ENCODE measurements around the gene MSN.

MSN gene

DNA sequence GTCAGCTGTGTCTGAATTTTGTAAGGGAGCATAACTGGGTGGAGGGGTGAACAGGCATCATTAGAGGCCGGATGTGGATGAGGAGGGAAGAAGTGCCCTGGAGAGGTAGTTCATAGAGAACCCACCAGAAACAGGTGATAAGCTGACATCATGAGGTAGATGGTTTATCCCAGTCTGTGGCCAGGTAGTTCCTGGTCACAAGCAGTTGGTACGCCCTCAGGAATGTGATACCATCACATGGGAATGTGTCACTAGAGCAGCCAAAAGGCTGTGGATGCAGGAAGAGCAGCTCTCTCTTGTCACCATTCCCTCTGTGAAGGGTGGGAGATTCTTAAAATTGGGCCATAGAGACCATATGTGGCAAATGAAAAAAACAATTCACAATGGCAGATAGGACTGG lies 21.9 kb downstream of the MSN start:
- Histone ChIP-seq H3K4me3 (ENCODE audit: insufficient read depth, low read depth, low read length) (no peak overlapping the region), H3K9me3 (ENCODE audit: control insufficient read depth, low read length) (no peaks in the 10 kb centered on the region), H3K36me3 (ENCODE audit: control insufficient read depth, insufficient read depth, low read length) (no peaks in the 10 kb centered on the region), H3K27me3 (ENCODE audit: control insufficient read depth, insufficient read depth, low read length, poor library complexity, severe bottlenecking) (no peaks in the 10 kb centered on the region), H3K4me1 (ENCODE audit: control insufficient read depth, insufficient read depth, low read length) (no peaks in the 10 kb centered on the region), H3K27ac (ENCODE audit: insufficient read depth, low read depth, low read length, poor library complexity, severe bottlenecking) (no peak overlapping the region)
- WGBS, 2 experiments, result 89 to 95% methylated on average over 2 of the region's 2 CpGs

DNA sequence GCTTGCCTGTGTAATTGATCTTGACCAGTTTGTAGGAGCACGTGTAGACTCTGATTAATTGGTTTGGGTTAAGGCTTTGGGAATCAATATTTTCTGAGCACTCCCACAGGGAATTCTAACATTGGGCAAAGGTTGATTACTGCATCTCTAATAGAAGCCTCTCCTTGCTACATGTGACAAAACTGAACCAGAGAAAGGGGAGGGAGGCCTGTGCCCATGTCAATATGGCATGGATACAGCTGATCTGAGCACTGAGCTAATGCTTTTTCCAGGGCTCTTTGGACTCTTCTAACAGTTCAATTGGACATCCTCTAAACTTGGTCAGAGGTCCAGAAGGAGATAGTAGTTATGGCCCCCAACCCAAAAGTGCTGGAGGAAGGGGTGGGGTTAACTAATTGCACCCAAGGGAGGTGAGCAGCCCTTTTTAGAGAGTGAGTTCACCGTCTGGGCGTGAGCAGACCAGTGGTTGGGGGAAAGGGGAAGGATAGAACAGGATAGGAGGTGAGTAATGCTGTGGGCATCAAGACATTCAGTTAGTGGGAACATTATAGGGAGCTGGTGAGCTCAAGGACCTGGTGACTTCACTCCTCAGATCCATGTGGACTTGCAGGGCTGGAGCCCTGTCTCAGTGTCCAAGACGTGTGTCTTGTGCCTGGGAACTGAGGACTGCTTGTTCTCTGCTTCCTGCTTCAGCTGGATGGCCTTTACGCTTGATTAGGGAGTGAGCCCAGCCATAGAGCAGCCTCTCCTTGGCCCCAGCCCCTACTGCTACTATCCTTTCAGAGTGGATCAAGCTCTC lies 22.8 kb downstream of the MSN start:
- no peak overlapping the region for H3K27ac ChIP-seq (ENCODE audit: insufficient read depth, low read depth, low read length, poor library complexity, severe bottlenecking)
- no peaks in the 10 kb centered on the region for H3K36me3 ChIP-seq (ENCODE audit: control insufficient read depth, insufficient read depth, low read length)
- H3K27me3 ChIP-seq (ENCODE audit: control insufficient read depth, insufficient read depth, low read length, poor library complexity, severe bottlenecking), result no peaks in the 10 kb centered on the region
- no peak overlapping the region for H3K4me3 ChIP-seq (ENCODE audit: insufficient read depth, low read depth, low read length)
- no peaks in the 10 kb centered on the region for H3K4me1 ChIP-seq (ENCODE audit: control insufficient read depth, insufficient read depth, low read length)
- no peaks in the 10 kb centered on the region for H3K9me3 ChIP-seq (ENCODE audit: control insufficient read depth, low read length)
- 92 to 95% methylated on average over 5 of the region's 5 CpGs for WGBS, 2 experiments

DNA sequence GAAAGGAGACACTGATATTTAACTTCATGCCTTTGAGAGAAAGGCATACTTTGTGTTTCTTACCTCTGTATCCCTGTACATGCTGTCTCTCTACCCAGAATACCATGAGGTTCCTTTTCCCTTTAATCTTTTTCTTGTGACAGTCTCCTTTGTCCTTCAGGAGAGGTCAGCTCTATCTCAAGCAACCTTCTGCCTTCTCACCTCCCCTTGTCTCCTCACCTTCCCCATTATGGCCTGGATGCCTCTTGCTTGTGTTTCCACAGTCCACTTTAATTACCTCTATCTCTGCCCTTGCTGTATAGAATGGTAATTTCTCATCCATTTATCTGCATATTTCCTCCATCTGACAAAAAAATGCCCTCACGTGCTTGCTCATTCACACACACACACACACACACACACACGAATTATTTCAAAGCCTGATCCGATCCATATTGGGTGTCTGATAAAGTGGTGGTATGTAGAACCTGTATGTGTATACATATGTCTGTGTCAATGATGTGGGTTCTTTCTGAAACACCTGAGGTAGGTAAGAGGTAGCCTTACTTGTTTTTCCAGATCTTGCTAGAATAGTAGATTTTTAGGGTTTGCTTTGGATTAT lies 28.5 kb downstream of the MSN start:
- Histone ChIP-seq H3K9me3 (ENCODE audit: control insufficient read depth, low read length) (no peaks in the 10 kb centered on the region), H3K36me3 (ENCODE audit: control insufficient read depth, insufficient read depth, low read length) (no peaks in the 10 kb centered on the region), H3K27ac (ENCODE audit: insufficient read depth, low read depth, low read length, poor library complexity, severe bottlenecking) (no peak overlapping the region), H3K4me3 (ENCODE audit: insufficient read depth, low read depth, low read length) (no peak overlapping the region), H3K4me1 (ENCODE audit: control insufficient read depth, insufficient read depth, low read length) (no peaks in the 10 kb centered on the region), H3K27me3 (ENCODE audit: control insufficient read depth, insufficient read depth, low read length, poor library complexity, severe bottlenecking) (no peaks in the 10 kb centered on the region)
- WGBS, 2 experiments, result 100% methylated on average over 2 of the region's 3 CpGs; no CpG with 5 or more reads in 1 of the 2 experiments

DNA sequence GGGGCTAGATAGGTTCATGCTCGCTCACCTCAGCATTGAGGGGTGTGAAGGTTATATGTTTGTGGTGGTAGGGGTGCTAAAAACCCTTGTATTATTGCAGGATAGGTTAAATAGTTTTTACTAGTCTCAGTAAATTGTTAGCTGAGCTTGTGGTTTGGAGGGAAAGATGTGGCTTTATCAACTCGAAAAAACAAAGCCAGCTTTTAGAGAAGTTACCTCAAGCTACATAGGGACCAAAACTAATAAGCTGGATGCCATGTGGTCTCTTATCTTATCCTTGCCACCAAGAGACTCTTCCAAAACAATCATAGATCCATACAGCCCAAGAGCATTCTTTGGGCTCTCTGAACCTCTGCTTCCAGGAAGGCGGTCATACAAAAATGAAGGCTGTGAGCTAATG lies 29.2 kb downstream of the MSN start:
- Histone ChIP-seq H3K27me3 (ENCODE audit: control insufficient read depth, insufficient read depth, low read length, poor library complexity, severe bottlenecking) (no peaks in the 10 kb centered on the region), H3K4me3 (ENCODE audit: insufficient read depth, low read depth, low read length) (no peak overlapping the region), H3K36me3 (ENCODE audit: control insufficient read depth, insufficient read depth, low read length) (no peaks in the 10 kb centered on the region), H3K9me3 (ENCODE audit: control insufficient read depth, low read length) (no peaks in the 10 kb centered on the region), H3K4me1 (ENCODE audit: control insufficient read depth, insufficient read depth, low read length) (no peaks in the 10 kb centered on the region), H3K27ac (ENCODE audit: insufficient read depth, low read depth, low read length, poor library complexity, severe bottlenecking) (no peak overlapping the region)
- 95 to 96% methylated on average over 3 of the region's 3 CpGs for WGBS, 2 experiments

DNA sequence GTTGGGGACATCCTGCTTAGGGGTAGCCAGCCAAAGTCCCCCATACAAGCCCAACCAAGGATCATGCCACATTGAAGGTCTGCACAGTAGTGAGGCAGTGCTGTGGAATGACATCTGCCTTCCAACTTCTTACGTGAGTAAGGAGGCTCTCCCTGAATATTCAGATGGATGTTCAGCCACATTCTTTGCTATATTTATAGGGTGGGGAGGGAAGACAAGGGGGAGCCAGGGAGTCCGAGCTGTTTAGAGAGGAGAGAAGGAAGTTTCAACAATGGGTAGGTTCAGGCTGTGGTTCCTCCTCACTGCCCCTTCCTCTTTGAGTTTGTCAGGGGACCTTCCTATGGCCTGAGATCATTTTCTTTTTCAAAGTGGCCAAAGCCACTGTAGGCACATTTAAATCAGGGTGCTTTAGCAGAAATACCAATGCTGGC lies 29.8 kb downstream of the MSN start:
- Histone ChIP-seq H3K27ac (ENCODE audit: insufficient read depth, low read depth, low read length, poor library complexity, severe bottlenecking) (no peak overlapping the region), H3K9me3 (ENCODE audit: control insufficient read depth, low read length) (no peaks in the 10 kb centered on the region), H3K4me1 (ENCODE audit: control insufficient read depth, insufficient read depth, low read length) (no peaks in the 10 kb centered on the region), H3K27me3 (ENCODE audit: control insufficient read depth, insufficient read depth, low read length, poor library complexity, severe bottlenecking) (no peaks in the 10 kb centered on the region), H3K36me3 (ENCODE audit: control insufficient read depth, insufficient read depth, low read length) (no peaks in the 10 kb centered on the region), H3K4me3 (ENCODE audit: insufficient read depth, low read depth, low read length) (no peak overlapping the region)
- WGBS, 2 experiments, result 84 to 85% methylated on average over 1 to 2 of the region's 2 CpGs

DNA sequence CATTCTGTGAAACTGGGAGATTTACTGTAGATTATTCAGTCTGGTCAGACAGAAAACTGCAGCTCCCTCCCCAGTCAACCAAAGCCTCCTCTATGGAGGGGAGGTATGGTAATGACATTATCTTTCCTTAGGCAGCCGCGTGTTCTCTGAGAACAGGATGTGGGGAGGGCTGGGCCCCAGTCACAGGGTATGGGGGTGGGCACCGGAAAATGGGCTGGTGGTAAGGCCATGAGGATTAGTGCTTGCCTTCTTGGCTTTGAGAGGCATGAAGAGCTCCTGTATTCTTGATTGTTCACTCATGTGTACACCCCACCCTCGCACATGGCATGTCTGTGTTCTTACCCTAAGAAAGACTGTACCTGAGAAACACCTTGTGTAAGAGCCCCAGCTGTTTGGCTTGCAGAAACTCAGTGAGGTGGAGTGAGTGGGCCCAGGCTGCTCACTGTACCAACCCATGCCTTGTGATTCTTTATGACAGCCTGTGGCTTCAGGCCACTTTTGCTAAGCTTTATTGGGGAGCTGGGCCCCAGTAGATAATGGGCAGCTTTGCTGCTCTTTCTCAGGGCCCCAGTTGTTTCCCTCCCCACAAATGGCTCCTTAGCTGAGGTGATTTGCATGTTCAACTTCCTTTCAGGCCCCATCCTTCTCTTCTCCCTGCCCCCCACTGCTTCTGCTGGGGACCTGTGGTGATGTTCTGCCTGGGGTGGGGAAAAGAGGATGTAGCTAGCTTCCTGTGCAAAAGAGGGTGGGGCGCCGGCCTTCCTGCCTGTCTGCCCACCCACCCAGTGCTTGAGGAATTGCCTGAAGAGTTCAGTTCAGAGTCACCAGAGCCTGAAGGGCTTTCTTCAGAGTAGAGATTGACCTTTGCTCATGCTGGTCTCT lies 30.7 kb downstream of the MSN start:
- H3K36me3 ChIP-seq (ENCODE audit: control insufficient read depth, insufficient read depth, low read length), result no peaks in the 10 kb centered on the region
- H3K4me3 ChIP-seq (ENCODE audit: insufficient read depth, low read depth, low read length), result no peak overlapping the region
- H3K9me3 ChIP-seq (ENCODE audit: control insufficient read depth, low read length), result no peaks in the 10 kb centered on the region
- 71 to 74% methylated on average over 6 of the region's 6 CpGs for WGBS, 2 experiments
- H3K27me3 ChIP-seq (ENCODE audit: control insufficient read depth, insufficient read depth, low read length, poor library complexity, severe bottlenecking), result no peaks in the 10 kb centered on the region
- H3K4me1 ChIP-seq (ENCODE audit: control insufficient read depth, insufficient read depth, low read length), result no peaks in the 10 kb centered on the region
- H3K27ac ChIP-seq (ENCODE audit: insufficient read depth, low read depth, low read length, poor library complexity, severe bottlenecking), result no peak overlapping the region

DNA sequence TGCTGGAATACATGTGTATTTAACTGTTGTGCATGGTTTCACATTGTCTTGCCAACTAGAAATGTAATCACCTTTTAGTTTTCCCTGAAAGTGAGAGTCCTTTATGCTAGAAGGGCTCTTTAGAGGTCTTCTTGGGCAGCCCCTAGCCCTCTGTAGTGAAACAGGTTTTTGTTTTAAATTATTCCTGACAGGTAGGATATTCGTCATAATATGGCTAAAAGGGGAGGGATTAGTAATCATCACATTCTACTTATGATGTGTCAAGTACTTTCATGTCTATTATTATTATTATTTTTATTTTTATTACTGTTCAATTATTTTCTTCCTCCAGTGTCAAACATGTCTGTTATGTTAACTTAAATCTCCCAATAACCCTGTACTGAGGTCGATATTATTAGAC lies 35.5 kb downstream of the MSN start:
- no peak overlapping the region for H3K4me3 ChIP-seq (ENCODE audit: insufficient read depth, low read depth, low read length)
- no peak overlapping the region for H3K27ac ChIP-seq (ENCODE audit: insufficient read depth, low read depth, low read length, poor library complexity, severe bottlenecking)
- 77% methylated on average over 1 of the region's 2 CpGs; no CpG with 5 or more reads in 1 of the 2 experiments for WGBS, 2 experiments
- H3K27me3 ChIP-seq (ENCODE audit: control insufficient read depth, insufficient read depth, low read length, poor library complexity, severe bottlenecking), result no peaks in the 10 kb centered on the region
- H3K36me3 ChIP-seq (ENCODE audit: control insufficient read depth, insufficient read depth, low read length), result no peaks in the 10 kb centered on the region
- no peaks in the 10 kb centered on the region for H3K9me3 ChIP-seq (ENCODE audit: control insufficient read depth, low read length)
- no peaks in the 10 kb centered on the region for H3K4me1 ChIP-seq (ENCODE audit: control insufficient read depth, insufficient read depth, low read length)

DNA sequence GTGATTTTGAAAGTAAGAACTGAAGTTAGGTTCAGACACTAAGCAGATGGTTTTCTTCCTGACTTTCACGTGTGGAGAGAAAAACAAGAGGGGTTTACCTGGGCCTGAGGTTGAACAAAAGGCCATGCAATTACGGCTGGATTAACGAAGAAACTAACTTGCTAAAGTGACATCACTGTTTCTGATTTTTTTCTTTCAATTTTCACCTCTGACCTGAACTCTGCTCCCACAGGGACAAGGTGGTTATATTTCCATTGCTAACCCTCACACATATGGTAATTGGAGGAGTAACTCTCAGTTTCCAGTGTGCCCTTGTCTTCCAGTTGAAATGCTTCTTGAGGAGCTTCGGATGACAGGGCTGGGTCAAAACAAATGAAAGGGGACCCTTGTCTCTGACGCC lies 38.0 kb downstream of the MSN start:
- no peaks in the 10 kb centered on the region for H3K27me3 ChIP-seq (ENCODE audit: control insufficient read depth, insufficient read depth, low read length, poor library complexity, severe bottlenecking)
- no peak overlapping the region for H3K27ac ChIP-seq (ENCODE audit: insufficient read depth, low read depth, low read length, poor library complexity, severe bottlenecking)
- H3K9me3 ChIP-seq (ENCODE audit: control insufficient read depth, low read length), result no peaks in the 10 kb centered on the region
- no peaks in the 10 kb centered on the region for H3K4me1 ChIP-seq (ENCODE audit: control insufficient read depth, insufficient read depth, low read length)
- no peaks in the 10 kb centered on the region for H3K36me3 ChIP-seq (ENCODE audit: control insufficient read depth, insufficient read depth, low read length)
- H3K4me3 ChIP-seq (ENCODE audit: insufficient read depth, low read depth, low read length), result no peak overlapping the region
- 75 to 83% methylated on average over 5 of the region's 5 CpGs for WGBS, 2 experiments

DNA sequence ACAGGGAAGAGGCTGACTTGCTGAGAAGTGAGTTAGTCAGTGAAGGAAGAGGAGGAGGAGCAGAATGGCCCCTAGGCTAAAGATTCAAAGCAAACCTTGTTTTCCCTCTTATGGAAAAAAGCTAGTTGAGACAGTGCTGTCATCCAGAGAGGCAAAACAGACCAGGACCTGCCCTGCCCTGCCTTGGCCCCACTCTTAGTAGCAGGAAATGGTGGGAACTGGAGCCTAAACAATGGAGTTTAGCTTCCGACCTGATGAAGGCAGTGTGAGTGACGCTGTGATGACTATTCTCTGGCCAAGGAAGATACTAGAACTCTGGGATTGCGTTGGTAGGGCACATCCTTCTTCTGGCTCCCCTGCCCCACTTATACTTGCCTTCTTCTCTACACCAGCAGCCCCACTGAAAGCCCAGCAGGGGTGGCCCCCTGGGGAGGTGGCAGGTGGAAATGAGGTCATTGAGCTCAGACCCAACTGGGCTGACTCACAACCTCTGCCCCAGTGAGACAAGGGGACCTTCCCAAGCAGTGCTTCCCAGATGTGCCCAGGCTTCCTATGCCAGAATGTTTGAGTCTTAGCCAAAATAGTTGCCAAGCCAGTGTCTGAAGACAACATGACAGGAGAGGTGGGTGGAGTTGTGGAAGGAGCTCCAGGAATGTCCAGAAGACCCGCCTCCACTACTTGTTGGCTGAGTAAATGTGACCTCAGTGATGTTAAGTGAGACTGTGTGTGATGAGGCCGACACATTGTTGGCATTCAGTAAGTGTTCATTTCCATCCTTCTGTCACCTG lies 38.8 kb downstream of the MSN start:
- Histone ChIP-seq H3K4me3 (ENCODE audit: insufficient read depth, low read depth, low read length) (no peak overlapping the region), H3K27ac (ENCODE audit: insufficient read depth, low read depth, low read length, poor library complexity, severe bottlenecking) (no peak overlapping the region), H3K9me3 (ENCODE audit: control insufficient read depth, low read length) (no peaks in the 10 kb centered on the region), H3K27me3 (ENCODE audit: control insufficient read depth, insufficient read depth, low read length, poor library complexity, severe bottlenecking) (no peaks in the 10 kb centered on the region), H3K36me3 (ENCODE audit: control insufficient read depth, insufficient read depth, low read length) (no peaks in the 10 kb centered on the region), H3K4me1 (ENCODE audit: control insufficient read depth, insufficient read depth, low read length) (no peaks in the 10 kb centered on the region)
- WGBS, 2 experiments, result 91% methylated on average over 4 to 5 of the region's 5 CpGs

Data from ectodermal cell (in vitro differentiated cells).